Right lung (tissue), 10 donors: ENCODE results near the gene SCO1. TPM values are rescaled to one million over a fixed set of nuclear protein-coding genes. Genes with fewer than 3 reads are reported as not detected.
"Not testable (repeated sequence)": the region's sequence is repeated elsewhere in the genome, so short reads cannot be mapped to it uniquely, and the experiment has no call there.

Experiments
- DNase-seq, 2 donors: peaks; one replicate each; pipeline ENCODE4 v3.0.0-alpha.2; 2013
- long read RNA-seq, 8 donors: transcript quantifications; one replicate each; lab custom pipeline, GENCODE V29; 2026
- polyA plus RNA-seq, 5 donors: library from polyadenylated mRNA; unstranded; fragments of 120-200 nt; gene quantifications; one replicate each; pipeline versions ENCODE4 v1.2.1 to v1.2.3, GENCODE V29; 2013; ENCODE audit warnings: inconsistent platforms in 1 of 5, low replicate concordance in 1 of 5; ENCODE audit not compliant: insufficient read length in 5 of 5, insufficient read depth in 1 of 5

The SCO1 gene
- 10 to 100 TPM; 25.9 to 30.1 (median 28.4) TPM for polyA plus RNA-seq
- long read RNA-seq, donor 1, full-length matches to known transcripts: 12 of 12 reads
- long read RNA-seq, donor 1, partial matches to known transcripts: 0 of 12 reads
- long read RNA-seq, donor 1, other reads (novel, unspliced or antisense): 0 of 12 reads
- long read RNA-seq, donor 2, full-length matches to known transcripts: 7 of 7 reads
- long read RNA-seq, donor 2, partial matches to known transcripts: 0 of 7 reads
- long read RNA-seq, donor 2, other reads (novel, unspliced or antisense): 0 of 7 reads
- long read RNA-seq, donor 3, full-length matches to known transcripts: 4 of 4 reads
- long read RNA-seq, donor 3, partial matches to known transcripts: 0 of 4 reads
- long read RNA-seq, donor 3, other reads (novel, unspliced or antisense): 0 of 4 reads
- long read RNA-seq, donor 4, full-length matches to known transcripts: 9 of 9 reads
- long read RNA-seq, donor 4, partial matches to known transcripts: 0 of 9 reads
- long read RNA-seq, donor 4, other reads (novel, unspliced or antisense): 0 of 9 reads
- long read RNA-seq, donor 5, full-length matches to known transcripts: 10 of 10 reads
- long read RNA-seq, donor 5, partial matches to known transcripts: 0 of 10 reads
- long read RNA-seq, donor 5, other reads (novel, unspliced or antisense): 0 of 10 reads
- long read RNA-seq, donor 6, full-length matches to known transcripts: 14 of 14 reads
- long read RNA-seq, donor 6, partial matches to known transcripts: 0 of 14 reads
- long read RNA-seq, donor 6, other reads (novel, unspliced or antisense): 0 of 14 reads
- long read RNA-seq, donor 7, full-length matches to known transcripts: 15 of 15 reads
- long read RNA-seq, donor 7, partial matches to known transcripts: 0 of 15 reads
- long read RNA-seq, donor 7, other reads (novel, unspliced or antisense): 0 of 15 reads
- long read RNA-seq, donor 8, partial matches to known transcripts: 0 of 1 reads
- long read RNA-seq, donor 8, other reads (novel, unspliced or antisense): 0 of 1 reads

GRCh38 chr17:10697092-10698081 is at the start of gene SCO1, which contains the start of gene ADPRM:
TSS of gene SCO1 (minus strand) at chr17:10697533. CDS start at chr17:10697507, 26 bp downstream.
TSS of gene ADPRM (plus strand) at chr17:10697594. CDS start at chr17:10704927, 7,333 bp downstream.
- DNase-seq: peak; percentile 91 to 93

- no peak for DNase-seq
These were observed 47.9 kb upstream of the SCO1 start for GRCh38 chr17:10745231-10745630.

GRCh38 chr17:10744501-10745000 is 47.2 kb upstream of the SCO1 start:
- DNase-seq: no peak

- no peak for DNase-seq
These were observed 46.1 kb upstream of the SCO1 start for GRCh38 chr17:10743316-10744009.

- DNase-seq: no peak
These were observed 45.1 kb upstream of the SCO1 start for GRCh38 chr17:10742431-10742830.

GRCh38 chr17:10741416-10742135 is 44.2 kb upstream of the SCO1 start:
- DNase-seq: no peak

- DNase-seq: no peak
These were observed 42.1 kb upstream of the SCO1 start for GRCh38 chr17:10739386-10739785.

- DNase-seq: no peak
These were observed 41.4 kb upstream of the SCO1 start for GRCh38 chr17:10738521-10739258.

GRCh38 chr17:10737736-10738135 is 40.4 kb upstream of the SCO1 start:
- no peak for DNase-seq

- DNase-seq: peak; percentile 51 to 63
These were observed 39.9 kb upstream of the SCO1 start for GRCh38 chr17:10737168-10737622.

GRCh38 chr17:10735821-10736220 is 38.5 kb upstream of the SCO1 start:
- no peak for DNase-seq

- no peak for DNase-seq
These were observed 37.9 kb upstream of the SCO1 start for GRCh38 chr17:10735251-10735650.

GRCh38 chr17:10733666-10734065 is 36.3 kb upstream of the SCO1 start:
- no peak for DNase-seq

- DNase-seq: not testable (repeated sequence)
These were observed 34.8 kb upstream of the SCO1 start for GRCh38 chr17:10732121-10732520.

- DNase-seq: no peak
These were observed 34.1 kb upstream of the SCO1 start for GRCh38 chr17:10731408-10731879.

- DNase-seq: not testable (repeated sequence)
These were observed 32.9 kb upstream of the SCO1 start for GRCh38 chr17:10730247-10730646.

GRCh38 chr17:10729334-10730193 is 32.2 kb upstream of the SCO1 start, which contains the start of gene TMEM220:
TSS of gene TMEM220 (minus strand) at chr17:10730023. CDS start at chr17:10729851, 172 bp downstream.
- peak; percentile 86 to 91 for DNase-seq
